ENCODE data around the gene BRIP1. TPM values are rescaled to one million over a fixed set of nuclear protein-coding genes. Genes with fewer than 3 reads are reported as not detected.
A peak's percentile ranks its signal among the peaks of the same experiment; 100 is the strongest.

BRIP1 gene
- total and polyA plus RNA-seq, 9 of the 15 experiments (the other 6 are each of a cell fraction or from before 2014, with no cell fraction given), result 2.4 to 17.5 (median 11.2) TPM

DNA sequence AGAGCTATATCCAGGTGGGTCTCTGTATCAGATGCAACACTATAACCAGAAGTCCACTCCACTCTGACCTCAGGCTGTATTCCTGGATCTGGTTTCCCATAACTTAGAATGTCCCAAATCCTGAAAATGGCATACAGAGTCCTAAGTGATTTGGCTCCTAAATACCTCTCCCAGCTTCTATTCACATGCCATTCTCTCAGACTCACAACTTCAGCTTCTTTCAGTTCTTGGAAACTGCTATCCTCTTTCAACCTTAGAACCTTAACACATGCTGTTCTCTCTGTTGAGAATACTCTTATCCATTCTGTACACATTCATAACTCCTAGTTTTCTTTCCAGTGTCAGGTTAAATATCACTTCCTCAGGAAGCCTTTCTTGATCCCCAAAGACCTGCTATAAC is 132.0 kb downstream of the BRIP1 start:
- ChIA-PET POLR2A (no interaction called here), CTCF (ENCODE audit: low intra/inter-chr PET ratio) (no interaction called here)
- no peak overlapping the region for H3K4me3 ChIP-seq
- DNase-seq (ENCODE audit: extremely low read depth in 1 of 4, low spot score in 3 of 4) (no peak), FAIRE-seq (no peak), ATAC-seq (no peak)
- peak; percentile 41 for TF ChIP-seq EWSR1 (IDR thresholded peaks at IDR 0.05; ENCODE audit: borderline replicate concordance, low read depth, partially characterized antibody)
- TF ChIP-seq ZNF589 (CRISPR knock-in tag; IDR thresholded peaks at IDR 0.05; ENCODE audit: low read depth), result no peak
- TF ChIP-seq, protein P1, sequence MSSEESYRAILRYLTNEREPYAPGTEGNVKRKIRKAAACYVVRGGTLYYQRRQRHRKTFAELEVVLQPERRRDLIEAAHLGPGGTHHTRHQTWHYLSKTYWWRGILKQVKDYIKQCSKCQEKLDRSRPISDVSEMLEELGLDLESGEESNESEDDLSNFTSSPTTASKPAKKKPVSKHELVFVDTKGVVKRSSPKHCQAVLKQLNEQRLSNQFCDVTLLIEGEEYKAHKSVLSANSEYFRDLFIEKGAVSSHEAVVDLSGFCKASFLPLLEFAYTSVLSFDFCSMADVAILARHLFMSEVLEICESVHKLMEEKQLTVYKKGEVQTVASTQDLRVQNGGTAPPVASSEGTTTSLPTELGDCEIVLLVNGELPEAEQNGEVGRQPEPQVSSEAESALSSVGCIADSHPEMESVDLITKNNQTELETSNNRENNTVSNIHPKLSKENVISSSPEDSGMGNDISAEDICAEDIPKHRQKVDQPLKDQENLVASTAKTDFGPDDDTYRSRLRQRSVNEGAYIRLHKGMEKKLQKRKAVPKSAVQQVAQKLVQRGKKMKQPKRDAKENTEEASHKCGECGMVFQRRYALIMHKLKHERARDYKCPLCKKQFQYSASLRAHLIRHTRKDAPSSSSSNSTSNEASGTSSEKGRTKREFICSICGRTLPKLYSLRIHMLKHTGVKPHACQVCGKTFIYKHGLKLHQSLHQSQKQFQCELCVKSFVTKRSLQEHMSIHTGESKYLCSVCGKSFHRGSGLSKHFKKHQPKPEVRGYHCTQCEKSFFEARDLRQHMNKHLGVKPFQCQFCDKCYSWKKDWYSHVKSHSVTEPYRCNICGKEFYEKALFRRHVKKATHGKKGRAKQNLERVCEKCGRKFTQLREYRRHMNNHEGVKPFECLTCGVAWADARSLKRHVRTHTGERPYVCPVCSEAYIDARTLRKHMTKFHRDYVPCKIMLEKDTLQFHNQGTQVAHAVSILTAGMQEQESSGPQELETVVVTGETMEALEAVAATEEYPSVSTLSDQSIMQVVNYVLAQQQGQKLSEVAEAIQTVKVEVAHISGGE (CRISPR knock-in tag; IDR thresholded peaks at IDR 0.05), result peak in 1 of 3 experiments; percentile 95; a peak in 2 of 6 replicates
- no peak overlapping the region for H3K4me2 ChIP-seq (ENCODE audit: insufficient read depth, low read length)
- H3K9ac ChIP-seq (ENCODE audit: insufficient read depth in 1 of 2, low read depth in 2 of 2, low read length in 2 of 2), result no peak overlapping the region
- in situ Hi-C loops (cut with MboI), result no loop called here
- no peaks in the 10 kb centered on the region for H3K27me3 ChIP-seq (ENCODE audit: control insufficient read depth in 2 of 2, insufficient read depth in 2 of 2, low read length in 2 of 2)
- no peaks in the 10 kb centered on the region for H3K4me1 ChIP-seq (replicated peaks in 1 of 2; ENCODE audit: control insufficient read depth in 2 of 2, insufficient read depth in 2 of 2, low read length in 2 of 2)
- no peaks in the 10 kb centered on the region for H3K9me3 ChIP-seq (replicated peaks; ENCODE audit: control insufficient read depth, insufficient read depth, low read depth, low read length)
- H3K36me3 ChIP-seq (ENCODE audit: control insufficient read depth, insufficient read depth, low read length), result peaks cover 3% of the 10 kb centered on the region; the same call in 1 of the 3 replicates
- no peaks in the 10 kb centered on the region for H3K9me1 ChIP-seq (ENCODE audit: control insufficient read depth, insufficient read depth, low read length)
- no peak overlapping the region for H2AFZ ChIP-seq (ENCODE audit: low read depth, low read length)
- no peaks in the 10 kb centered on the region for H4K20me1 ChIP-seq (replicated peaks; ENCODE audit: control insufficient read depth, insufficient read depth, low read length)
- intact Hi-C loops (cut with micrococcal nuclease), result no loop called here
- no peaks in the 10 kb centered on the region for H3K79me2 ChIP-seq (ENCODE audit: control insufficient read depth, insufficient read depth, low read length)
- no peak overlapping the region for H3K27ac ChIP-seq (ENCODE audit: extremely low read depth, low read depth, low read length)
- BruUV-seq (replicated peaks), result no TSS peak
